HG03060 (cell line): ENCODE measurements around the gene GGT5.
"Not testable (repeated sequence)": the region's sequence is repeated elsewhere in the genome, so short reads cannot be mapped to it uniquely, and the experiment has no call there.

Experiments
- ATAC-seq: cut with Tn5 transposase; IDR thresholded peaks from one replicate; pipeline ENCODE4 v1.9.1; 2021; ENCODE audit warnings: low read depth, moderate number of reproducible peaks; ENCODE audit not compliant: unreplicated experiment

The GGT5 gene

GRCh38 chr22:24245030-24245431, at the start of gene GGT5:
TSS of gene GGT5 (minus strand) at chr22:24245082. CDS start at chr22:24244725, 357 bp downstream.
- not testable (repeated sequence) for ATAC-seq

- not testable (repeated sequence) for ATAC-seq
These were observed 47.4 kb upstream of the GGT5 start for GRCh38 chr22:24292202-24292830.

GRCh38 chr22:24291515-24292201, 46.8 kb upstream of the GGT5 start:
- no peak for ATAC-seq

GRCh38 chr22:24290459-24290858, 45.6 kb upstream of the GGT5 start:
- ATAC-seq = no peak

GRCh38 chr22:24289741-24290163, 44.9 kb upstream of the GGT5 start:
- ATAC-seq = no peak

- no peak for ATAC-seq
These were observed 44.2 kb upstream of the GGT5 start for GRCh38 chr22:24289114-24289513.

- ATAC-seq = not testable (repeated sequence)
These were observed 42.9 kb upstream of the GGT5 start for GRCh38 chr22:24287801-24288200.

GRCh38 chr22:24287212-24287611, 42.3 kb upstream of the GGT5 start:
- not testable (repeated sequence) for ATAC-seq

GRCh38 chr22:24285245-24285644, 40.4 kb upstream of the GGT5 start:
- no peak for ATAC-seq

GRCh38 chr22:24284747-24285203, 39.9 kb upstream of the GGT5 start:
- no peak for ATAC-seq

- no peak for ATAC-seq
These were observed 37.5 kb upstream of the GGT5 start for GRCh38 chr22:24282401-24282800.

- not testable (repeated sequence) for ATAC-seq
These were observed 35.5 kb upstream of the GGT5 start for GRCh38 chr22:24280363-24280762.

- ATAC-seq = not testable (repeated sequence)
These were observed 30.0 kb upstream of the GGT5 start for GRCh38 chr22:24274696-24275405.

GRCh38 chr22:24273906-24274305, 29.0 kb upstream of the GGT5 start:
- ATAC-seq = not testable (repeated sequence)

GRCh38 chr22:24273031-24273430, 28.1 kb upstream of the GGT5 start:
- ATAC-seq = not testable (repeated sequence)

GRCh38 chr22:24271386-24271854, 26.5 kb upstream of the GGT5 start:
- no peak for ATAC-seq

- ATAC-seq = peak; percentile 48
These were observed 25.9 kb upstream of the GGT5 start, which contains the start of gene SPECC1L for GRCh38 chr22:24270556-24271385. TSS of gene SPECC1L (plus strand) at chr22:24270831. CDS start at chr22:24302232, 31,401 bp downstream.

GRCh38 chr22:24266495-24266894, 21.6 kb upstream of the GGT5 start:
- not testable (repeated sequence) for ATAC-seq

GRCh38 chr22:24265734-24266133, 20.9 kb upstream of the GGT5 start:
- no peak for ATAC-seq

GRCh38 chr22:24264329-24264896, 19.5 kb upstream of the GGT5 start:
- not testable (repeated sequence) for ATAC-seq
